ENCODE results near the gene BTG4.

Gene BTG4

DNA sequence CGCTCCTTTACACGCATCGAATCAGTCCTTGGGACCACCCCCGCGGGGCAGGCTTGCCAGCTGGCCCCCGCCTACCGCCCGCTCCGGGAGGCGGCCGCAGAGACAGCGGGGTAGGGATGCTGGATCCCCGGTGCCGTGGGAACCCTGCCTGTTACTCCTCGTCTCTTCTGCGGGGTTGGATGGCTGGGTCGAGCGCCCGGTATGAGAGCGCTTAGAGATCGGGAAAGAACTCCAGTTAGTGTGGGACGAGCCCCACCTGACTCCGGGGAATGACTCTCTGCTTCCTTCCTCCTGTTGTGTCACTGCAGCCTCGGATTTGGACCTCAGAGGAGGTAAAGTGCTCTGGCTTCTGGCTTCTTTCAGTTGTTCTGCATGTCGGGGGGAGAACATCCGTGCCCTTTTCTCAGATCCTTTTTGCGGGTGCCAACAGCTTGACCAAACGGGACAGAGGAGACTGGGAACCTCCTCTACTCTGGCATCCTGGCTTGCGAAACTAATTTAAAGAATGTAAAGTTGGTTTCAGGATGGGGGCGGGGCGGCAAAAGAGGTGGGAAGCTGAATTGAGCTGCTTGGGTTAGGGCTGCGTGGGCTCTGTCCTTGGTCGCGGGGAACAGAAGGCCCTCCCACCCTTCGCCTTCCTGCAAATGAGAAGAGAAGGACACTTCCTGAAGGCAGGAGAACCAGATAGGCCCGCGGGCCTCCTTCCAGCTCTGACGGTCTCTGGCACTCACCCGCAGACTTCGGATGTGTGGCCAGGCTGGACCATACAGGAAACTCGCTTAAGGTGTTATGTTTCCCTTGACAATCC lies 29.3 kb upstream of the BTG4 start:
- H3K4me3 Mint-ChIP-seq, result peak overlapping the region; percentile 71 to 76
- ATAC-seq (replicated peaks) (peak; percentile 30 to 33), DNase-seq (no peak)
- no peaks in the 10 kb centered on the region for H3K36me3 Mint-ChIP-seq
- H3K4me1 Mint-ChIP-seq, result peaks cover 9 to 16% of the 10 kb centered on the region in 2 donors
- no peaks in the 10 kb centered on the region for H3K9me3 Mint-ChIP-seq
- peak overlapping the region; percentile 53 for H3K27ac Mint-ChIP-seq
- H3K27me3 Mint-ChIP-seq, result peaks cover 49 to 67% of the 10 kb centered on the region in 2 donors

DNA sequence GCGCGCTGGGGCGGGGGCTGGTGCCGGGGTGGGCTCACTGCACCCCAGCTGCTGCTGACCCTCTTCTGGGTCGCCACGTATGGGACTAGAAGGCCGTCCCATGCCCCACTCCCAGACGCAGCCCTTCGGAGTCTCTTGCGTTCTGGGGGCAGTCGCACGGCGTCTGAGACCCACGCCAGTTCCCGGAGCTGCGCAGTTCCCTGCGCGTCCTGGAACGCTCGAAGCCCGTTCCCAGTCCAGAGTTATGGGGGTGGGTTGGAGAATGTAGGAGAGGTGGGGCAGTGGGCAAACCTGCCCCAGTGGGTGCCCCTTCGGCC lies 28.7 kb upstream of the BTG4 start:
- Mint-ChIP-seq H3K27me3 (peaks cover 54 to 71% of the 10 kb centered on the region in 2 donors), H3K36me3 (no peaks in the 10 kb centered on the region), H3K4me3 (peak overlapping the region; percentile 71 to 76), H3K9me3 (no peaks in the 10 kb centered on the region), H3K4me1 (peaks cover 9 to 16% of the 10 kb centered on the region in 2 donors), H3K27ac (no peak overlapping the region)
- DNase-seq (no peak), ATAC-seq (replicated peaks) (peak; percentile 38 to 47)

DNA sequence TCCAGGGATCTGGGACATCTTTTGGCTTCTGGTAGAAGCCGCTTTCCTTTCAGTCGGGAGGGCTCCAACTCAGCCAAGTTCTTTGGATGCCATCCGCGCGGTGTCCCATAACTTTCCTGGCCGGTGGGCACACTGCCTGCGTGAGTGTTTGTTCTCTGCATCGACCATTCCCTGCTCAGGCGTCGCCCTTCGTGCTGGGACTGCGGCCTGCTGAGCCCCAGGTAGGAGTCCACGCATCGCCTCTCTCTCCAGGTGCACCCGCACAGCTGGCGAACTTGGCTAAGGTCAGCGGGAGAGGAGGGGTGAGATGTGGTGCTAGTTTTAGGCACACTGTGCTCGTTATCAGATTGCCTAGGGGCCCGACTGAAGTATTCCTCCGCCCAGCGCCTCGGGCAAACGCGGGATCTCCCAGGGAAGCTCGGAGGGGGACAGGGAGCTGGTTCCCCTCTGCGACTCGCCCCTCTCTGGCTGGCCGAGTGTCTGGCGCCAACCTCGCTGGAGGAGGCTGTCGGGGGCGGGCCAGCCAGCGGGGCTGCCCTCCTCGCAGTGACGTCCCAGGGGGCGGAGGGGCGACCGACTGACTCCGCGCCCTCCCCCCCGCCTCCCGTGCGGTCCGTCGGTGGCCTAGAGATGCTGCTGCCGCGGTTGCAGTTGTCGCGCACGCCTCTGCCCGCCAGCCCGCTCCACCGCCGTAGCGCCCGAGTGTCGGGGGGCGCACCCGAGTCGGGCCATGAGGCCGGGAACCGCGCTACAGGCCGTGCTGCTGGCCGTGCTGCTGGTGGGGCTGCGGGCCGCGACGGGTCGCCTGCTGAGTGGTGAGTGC lies 28.1 kb upstream of the BTG4 start, which contains the start of gene LAYN:
Gene LAYN, plus strand, starts transcription at position 607 of the 823 bp plus-strand sequence. Its CDS starts 124 bp downstream, at position 731.
- peaks cover 59 to 74% of the 10 kb centered on the region in 2 donors for H3K27me3 Mint-ChIP-seq
- H3K9me3 Mint-ChIP-seq, result no peaks in the 10 kb centered on the region
- peak; percentile 8 for DNase-seq
- peaks cover 9 to 16% of the 10 kb centered on the region in 2 donors for H3K4me1 Mint-ChIP-seq
- H3K27ac Mint-ChIP-seq, result peak within 1 kb of the TSS; percentile 53
- peak within 1 kb of the TSS; percentile 71 to 76 for H3K4me3 Mint-ChIP-seq
- H3K36me3 Mint-ChIP-seq, result no peaks in the 10 kb centered on the region
- ATAC-seq (replicated peaks), result peak; percentile 53 to 55

DNA sequence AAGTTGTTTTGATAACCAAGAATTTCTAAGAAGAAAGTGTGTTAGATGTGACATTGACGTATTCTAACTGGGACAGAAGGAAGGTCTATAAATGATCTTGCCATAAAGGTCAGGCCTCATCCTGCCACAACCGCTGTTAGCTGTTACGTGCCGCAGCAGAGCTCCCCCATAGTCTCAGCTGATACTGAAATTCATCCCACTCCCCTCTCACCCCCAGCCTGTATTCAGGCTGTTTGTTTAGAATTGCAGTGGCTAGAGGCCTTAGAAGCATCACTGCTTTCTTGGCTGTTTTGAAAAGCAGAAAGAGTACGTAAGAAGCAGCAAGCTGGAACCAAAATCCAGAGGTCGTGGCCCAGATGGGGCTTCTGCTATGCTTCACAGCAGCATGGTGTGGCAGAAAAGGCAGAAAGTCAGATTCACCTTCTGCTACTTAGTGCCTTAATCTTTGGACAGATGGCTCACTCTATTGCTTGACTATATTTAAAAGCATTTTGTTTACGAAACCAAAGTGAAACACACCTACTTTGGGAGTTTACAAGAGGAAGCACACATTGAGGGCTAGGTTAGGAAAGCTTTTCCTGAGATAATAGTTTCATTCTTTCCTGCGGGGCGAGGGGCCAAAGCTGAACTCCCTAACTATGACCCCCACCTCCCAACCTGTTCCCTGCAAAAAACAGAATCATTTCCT lies 27.4 kb upstream of the BTG4 start:
- ATAC-seq (replicated peaks) (no peak), DNase-seq (no peak)
- Mint-ChIP-seq H3K27ac (no peak overlapping the region), H3K9me3 (no peaks in the 10 kb centered on the region), H3K4me3 (peak overlapping the region; percentile 32 to 71), H3K4me1 (peaks cover 9 to 16% of the 10 kb centered on the region in 2 donors), H3K36me3 (no peaks in the 10 kb centered on the region), H3K27me3 (peaks cover 64 to 75% of the 10 kb centered on the region in 2 donors)

DNA sequence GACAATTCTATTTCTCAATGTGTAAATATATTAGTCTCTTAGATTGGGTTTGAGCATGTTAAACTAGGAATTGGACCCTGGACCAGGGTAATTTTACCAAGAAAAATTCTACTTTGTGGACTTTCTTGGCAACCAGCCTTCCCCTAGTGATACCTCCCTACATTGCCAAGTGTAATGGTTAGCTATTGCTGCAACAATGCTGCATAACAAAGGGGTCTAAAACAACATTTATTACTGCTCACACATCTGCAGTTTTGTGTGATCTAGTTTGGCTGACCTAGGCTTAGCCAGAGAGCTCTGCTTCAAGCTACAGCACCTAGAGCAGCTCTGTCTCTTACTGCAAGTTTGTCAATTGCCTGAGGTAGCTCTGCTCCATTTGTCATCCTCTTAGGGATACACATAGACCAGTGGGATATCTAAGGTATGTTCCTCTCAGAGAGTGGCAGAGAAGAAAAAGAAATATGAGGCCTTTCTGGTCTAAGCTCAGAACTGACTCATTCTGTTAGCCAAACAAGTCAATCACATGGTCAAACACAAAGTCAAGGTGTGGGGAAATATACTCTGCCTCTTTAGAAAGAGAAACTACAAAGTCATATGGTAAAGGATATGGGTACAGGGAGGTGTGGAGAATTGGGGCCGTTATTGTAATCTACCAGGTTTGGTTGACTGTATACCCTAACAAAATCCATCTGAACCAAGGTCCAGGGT lies 26.4 kb upstream of the BTG4 start:
- Mint-ChIP-seq H3K27me3 (peaks cover 56 to 78% of the 10 kb centered on the region in 2 donors), H3K9me3 (no peaks in the 10 kb centered on the region), H3K27ac (no peak overlapping the region), H3K4me1 (peaks cover 9 to 16% of the 10 kb centered on the region in 2 donors), H3K36me3 (no peaks in the 10 kb centered on the region), H3K4me3 (no peak overlapping the region)
- DNase-seq (no peak), ATAC-seq (replicated peaks) (no peak)

DNA sequence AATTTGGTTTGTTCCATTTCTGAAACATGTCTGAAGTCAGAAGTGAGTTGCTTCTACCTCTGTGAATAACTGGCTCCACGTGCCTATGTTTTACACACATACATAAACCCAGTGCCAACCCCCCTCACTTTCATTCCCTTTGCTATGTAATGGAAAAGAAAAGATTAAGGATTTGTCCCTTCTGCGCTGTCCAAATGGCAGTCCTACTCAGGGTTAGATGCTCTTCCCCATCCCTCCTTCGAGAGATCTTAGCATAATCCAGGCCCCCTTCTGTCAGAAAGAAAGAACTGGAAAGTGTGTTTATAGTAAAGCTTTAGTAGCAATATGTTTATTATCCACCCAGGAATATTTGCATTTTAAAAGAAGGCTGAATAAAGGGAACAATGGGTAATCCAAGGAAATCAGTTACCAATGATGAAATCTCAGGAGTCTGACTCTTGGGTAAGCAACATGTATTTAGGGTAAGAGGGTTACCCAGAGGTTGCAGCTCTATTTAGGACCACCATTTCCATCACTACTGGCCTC lies 25.2 kb upstream of the BTG4 start:
- DNase-seq (no peak), ATAC-seq (replicated peaks) (no peak)
- no peak overlapping the region for H3K4me3 Mint-ChIP-seq
- H3K4me1 Mint-ChIP-seq, result peaks cover 9 to 16% of the 10 kb centered on the region in 2 donors
- no peaks in the 10 kb centered on the region for H3K36me3 Mint-ChIP-seq
- H3K27ac Mint-ChIP-seq, result no peak overlapping the region
- H3K9me3 Mint-ChIP-seq, result no peaks in the 10 kb centered on the region
- peaks cover 54 to 74% of the 10 kb centered on the region in 2 donors for H3K27me3 Mint-ChIP-seq

DNA sequence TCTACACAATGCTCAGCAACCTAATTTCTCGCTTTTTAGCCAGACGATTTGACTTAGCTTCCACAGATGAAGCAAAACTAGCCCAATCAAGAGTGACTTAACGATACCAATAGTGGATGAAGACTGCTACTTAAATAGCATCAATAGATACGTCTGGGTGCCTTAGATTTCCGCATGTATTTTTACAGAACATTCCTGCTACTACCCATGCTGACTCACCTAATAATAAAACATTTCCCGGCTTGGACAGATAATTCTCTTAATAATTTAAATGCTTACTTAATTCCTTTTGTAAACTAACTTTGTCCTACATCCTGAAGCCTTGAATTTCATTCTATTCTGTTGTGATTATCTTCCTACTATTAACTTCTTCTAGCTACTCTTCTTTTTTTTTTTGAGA lies 23.1 kb upstream of the BTG4 start:
- Mint-ChIP-seq H3K4me1 (peaks cover 7 to 11% of the 10 kb centered on the region in 2 donors), H3K27me3 (peaks cover 54 to 62% of the 10 kb centered on the region in 2 donors), H3K4me3 (no peak overlapping the region), H3K36me3 (no peaks in the 10 kb centered on the region), H3K9me3 (no peaks in the 10 kb centered on the region), H3K27ac (no peak overlapping the region)
- ATAC-seq (replicated peaks), result no peak
- no peak for DNase-seq

DNA sequence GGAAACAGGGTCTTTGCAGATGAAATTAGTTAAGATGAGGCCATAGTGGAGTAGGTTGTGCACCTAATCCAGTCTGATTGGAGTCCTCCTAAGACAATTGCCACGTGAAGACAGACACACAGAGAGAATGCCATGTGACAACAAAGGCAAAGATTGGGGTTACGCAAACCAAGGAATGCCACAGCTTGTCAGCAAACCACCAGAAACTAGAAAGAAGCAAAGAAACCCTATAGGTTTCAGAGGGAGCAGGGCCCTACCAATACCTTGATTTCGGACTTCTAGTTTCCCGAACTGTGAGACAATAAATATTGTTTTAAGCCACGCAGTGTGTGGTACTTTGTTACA lies 20.2 kb upstream of the BTG4 start:
- DNase-seq (no peak), ATAC-seq (replicated peaks) (no peak)
- Mint-ChIP-seq H3K27ac (no peak overlapping the region), H3K27me3 (peaks cover 33 to 43% of the 10 kb centered on the region in 2 donors), H3K36me3 (no peaks in the 10 kb centered on the region), H3K9me3 (no peaks in the 10 kb centered on the region), H3K4me3 (no peak overlapping the region), H3K4me1 (peaks cover 2 to 5% of the 10 kb centered on the region in 2 donors)

DNA sequence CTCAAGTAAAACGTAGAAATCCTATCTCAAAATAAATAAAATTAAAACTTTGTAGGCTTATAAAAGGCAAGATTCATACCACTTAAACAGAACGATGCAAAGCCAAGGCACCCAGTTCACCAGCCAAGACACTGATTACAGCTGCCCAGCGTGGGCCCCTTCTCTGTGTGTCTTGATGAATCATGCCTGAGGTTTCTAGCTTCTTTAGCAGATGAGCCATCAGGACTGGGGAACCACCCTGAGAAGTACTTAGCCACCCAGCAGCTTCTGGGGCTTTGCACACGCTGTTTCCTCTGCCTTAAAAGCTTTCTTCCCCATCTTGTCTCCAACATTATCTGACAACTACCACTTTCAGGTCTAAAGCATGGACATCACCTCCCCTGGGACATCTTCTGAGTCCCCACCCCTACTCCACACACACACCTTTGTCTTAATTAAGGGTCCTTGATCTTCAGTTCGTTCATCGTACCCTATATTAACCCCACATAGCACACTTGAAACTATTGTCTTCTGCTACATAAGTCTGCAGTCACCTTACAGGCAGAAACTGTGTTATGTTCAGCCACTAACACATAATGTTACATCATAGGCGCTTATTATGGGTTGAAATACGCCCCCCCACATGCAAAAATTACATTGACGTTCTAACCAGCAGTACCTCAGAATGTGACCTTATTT lies 19.6 kb upstream of the BTG4 start:
- Mint-ChIP-seq H3K9me3 (no peaks in the 10 kb centered on the region), H3K27ac (no peak overlapping the region), H3K4me3 (no peak overlapping the region), H3K27me3 (peaks cover 31 to 37% of the 10 kb centered on the region in 2 donors), H3K4me1 (peaks cover 2 to 5% of the 10 kb centered on the region in 2 donors), H3K36me3 (no peaks in the 10 kb centered on the region)
- ATAC-seq (replicated peaks) (peak; percentile 83 to 99), DNase-seq (no peak)

DNA sequence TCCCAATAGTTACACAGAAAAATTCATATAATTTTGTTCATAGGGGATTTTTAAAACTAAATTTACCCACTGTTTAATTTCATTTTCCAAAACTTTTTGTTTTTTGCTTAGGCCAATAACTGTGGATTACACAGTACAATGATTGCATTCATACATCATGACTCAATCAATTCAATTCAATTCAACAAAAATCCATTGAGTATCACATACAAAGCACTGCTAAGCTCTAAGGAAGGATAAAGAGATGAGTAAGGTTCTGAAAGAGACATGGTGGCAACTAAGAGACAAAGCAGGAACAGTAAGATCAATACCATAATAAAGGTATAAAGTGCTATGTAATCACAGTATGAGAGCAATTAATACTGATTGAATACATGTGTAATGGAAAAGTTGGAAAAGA lies 18.9 kb upstream of the BTG4 start:
- peaks cover 5 to 11% of the 10 kb centered on the region in 2 donors for H3K4me1 Mint-ChIP-seq
- H3K27ac Mint-ChIP-seq, result no peak overlapping the region
- H3K27me3 Mint-ChIP-seq, result peaks cover 31 to 32% of the 10 kb centered on the region in 2 donors
- DNase-seq, result no peak
- no peak overlapping the region for H3K4me3 Mint-ChIP-seq
- no peaks in the 10 kb centered on the region for H3K36me3 Mint-ChIP-seq
- ATAC-seq (replicated peaks), result no peak
- H3K9me3 Mint-ChIP-seq, result no peaks in the 10 kb centered on the region

DNA sequence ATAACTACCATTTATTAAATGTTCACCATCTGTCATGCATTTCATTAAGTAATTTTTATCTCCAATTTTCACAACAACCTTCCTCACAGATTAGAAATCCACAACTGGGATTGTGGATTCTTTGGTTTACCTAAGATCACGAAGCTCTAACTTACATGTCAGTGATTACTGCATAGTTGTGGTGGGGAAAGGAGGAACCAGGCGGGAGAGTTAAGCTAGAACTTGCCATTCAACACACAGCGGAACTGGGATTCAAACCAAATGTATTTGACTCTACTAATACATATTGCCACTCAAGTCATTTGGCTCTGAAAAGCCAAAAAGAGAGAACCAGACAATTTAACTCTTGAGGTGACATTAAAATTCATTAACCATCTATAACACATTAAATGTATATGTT lies 17.9 kb upstream of the BTG4 start:
- Mint-ChIP-seq H3K4me3 (no peak overlapping the region), H3K27ac (no peak overlapping the region), H3K9me3 (no peaks in the 10 kb centered on the region), H3K4me1 (peaks cover 8 to 14% of the 10 kb centered on the region in 2 donors), H3K27me3 (peaks cover 26 to 34% of the 10 kb centered on the region in 2 donors), H3K36me3 (no peaks in the 10 kb centered on the region)
- ATAC-seq (replicated peaks), result no peak
- DNase-seq, result no peak

DNA sequence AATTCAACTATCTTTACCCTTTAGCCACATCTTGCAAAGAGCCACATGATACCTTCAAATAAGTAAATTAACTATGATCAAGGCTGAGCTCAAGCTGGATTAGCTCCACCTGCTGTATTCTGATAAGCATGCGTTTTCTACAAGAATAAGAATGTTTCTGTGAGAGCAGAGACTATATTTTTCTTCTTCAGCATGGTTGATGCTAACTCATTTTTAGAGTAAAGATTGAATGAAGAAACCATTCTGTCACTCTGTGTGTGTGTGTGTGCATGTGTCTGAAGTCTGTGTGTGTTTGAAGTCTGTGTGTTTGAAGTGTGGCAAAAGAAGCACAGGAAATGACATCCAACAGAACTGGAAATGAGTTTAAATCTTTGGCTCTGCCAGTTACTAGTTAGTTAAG lies 16.4 kb upstream of the BTG4 start:
- no peak for ATAC-seq (replicated peaks)
- H3K36me3 Mint-ChIP-seq, result no peaks in the 10 kb centered on the region
- H3K27ac Mint-ChIP-seq, result no peak overlapping the region
- peaks cover 8 to 14% of the 10 kb centered on the region in 2 donors for H3K4me1 Mint-ChIP-seq
- H3K27me3 Mint-ChIP-seq, result peaks cover 30 to 36% of the 10 kb centered on the region in 2 donors
- H3K9me3 Mint-ChIP-seq, result no peaks in the 10 kb centered on the region
- no peak for DNase-seq
- no peak overlapping the region for H3K4me3 Mint-ChIP-seq

DNA sequence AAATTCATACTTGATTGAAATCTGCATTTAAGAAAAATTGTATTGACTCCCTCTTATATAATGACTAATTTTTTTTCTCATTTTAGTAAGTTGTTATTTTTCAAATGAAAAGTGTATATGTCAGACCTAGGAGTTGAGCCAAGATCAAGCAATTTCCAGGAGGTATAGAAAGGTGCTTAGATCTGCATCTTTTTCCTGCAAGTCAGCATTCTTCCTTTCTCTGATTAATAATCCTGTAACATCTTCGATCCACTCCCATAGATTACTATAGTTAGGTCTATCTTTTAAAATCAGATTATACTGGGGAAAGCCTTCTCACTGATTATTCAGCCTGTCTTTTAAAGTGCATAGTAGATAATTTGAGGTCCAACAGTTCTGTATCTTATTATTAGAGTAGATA lies 15.1 kb upstream of the BTG4 start:
- DNase-seq (no peak), ATAC-seq (replicated peaks) (no peak)
- H3K4me3 Mint-ChIP-seq, result no peak overlapping the region
- H3K9me3 Mint-ChIP-seq, result no peaks in the 10 kb centered on the region
- H3K4me1 Mint-ChIP-seq, result peaks cover 8 to 14% of the 10 kb centered on the region in 2 donors
- peaks cover 30 to 36% of the 10 kb centered on the region in 2 donors for H3K27me3 Mint-ChIP-seq
- no peaks in the 10 kb centered on the region for H3K36me3 Mint-ChIP-seq
- H3K27ac Mint-ChIP-seq, result no peak overlapping the region
